ENCODE data around the gene SACM1L. TPM values are rescaled to one million over a fixed set of nuclear protein-coding genes. Genes with fewer than 3 reads are reported as not detected.

The SACM1L gene
- total RNA-seq, 1 donor from 2014 or later: 34.5 TPM

GRCh38 chr3:45772341-45773035 is 83.3 kb downstream of the SACM1L start:
- H3K36me3 Mint-ChIP-seq (ENCODE audit: low read depth): peaks cover 1% of the 10 kb centered on the region
- H3K4me3 Mint-ChIP-seq (ENCODE audit: unreplicated experiment): no peak overlapping the region
- H3K9me3 Mint-ChIP-seq (ENCODE audit: low read depth): peaks cover 5% of the 10 kb centered on the region
- H3K27ac Mint-ChIP-seq (ENCODE audit: unreplicated experiment): no peak overlapping the region
- peaks cover 56% of the 10 kb centered on the region for H3K27me3 Mint-ChIP-seq (ENCODE audit: low read depth)
- no peaks in the 10 kb centered on the region for H3K4me1 Mint-ChIP-seq (ENCODE audit: low read depth)
- no peak for DNase-seq (ENCODE audit: low spot score)
- TF ChIP-seq, protein P1, sequence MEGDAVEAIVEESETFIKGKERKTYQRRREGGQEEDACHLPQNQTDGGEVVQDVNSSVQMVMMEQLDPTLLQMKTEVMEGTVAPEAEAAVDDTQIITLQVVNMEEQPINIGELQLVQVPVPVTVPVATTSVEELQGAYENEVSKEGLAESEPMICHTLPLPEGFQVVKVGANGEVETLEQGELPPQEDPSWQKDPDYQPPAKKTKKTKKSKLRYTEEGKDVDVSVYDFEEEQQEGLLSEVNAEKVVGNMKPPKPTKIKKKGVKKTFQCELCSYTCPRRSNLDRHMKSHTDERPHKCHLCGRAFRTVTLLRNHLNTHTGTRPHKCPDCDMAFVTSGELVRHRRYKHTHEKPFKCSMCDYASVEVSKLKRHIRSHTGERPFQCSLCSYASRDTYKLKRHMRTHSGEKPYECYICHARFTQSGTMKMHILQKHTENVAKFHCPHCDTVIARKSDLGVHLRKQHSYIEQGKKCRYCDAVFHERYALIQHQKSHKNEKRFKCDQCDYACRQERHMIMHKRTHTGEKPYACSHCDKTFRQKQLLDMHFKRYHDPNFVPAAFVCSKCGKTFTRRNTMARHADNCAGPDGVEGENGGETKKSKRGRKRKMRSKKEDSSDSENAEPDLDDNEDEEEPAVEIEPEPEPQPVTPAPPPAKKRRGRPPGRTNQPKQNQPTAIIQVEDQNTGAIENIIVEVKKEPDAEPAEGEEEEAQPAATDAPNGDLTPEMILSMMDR (IDR thresholded peaks at IDR 0.05): no peak

DNA sequence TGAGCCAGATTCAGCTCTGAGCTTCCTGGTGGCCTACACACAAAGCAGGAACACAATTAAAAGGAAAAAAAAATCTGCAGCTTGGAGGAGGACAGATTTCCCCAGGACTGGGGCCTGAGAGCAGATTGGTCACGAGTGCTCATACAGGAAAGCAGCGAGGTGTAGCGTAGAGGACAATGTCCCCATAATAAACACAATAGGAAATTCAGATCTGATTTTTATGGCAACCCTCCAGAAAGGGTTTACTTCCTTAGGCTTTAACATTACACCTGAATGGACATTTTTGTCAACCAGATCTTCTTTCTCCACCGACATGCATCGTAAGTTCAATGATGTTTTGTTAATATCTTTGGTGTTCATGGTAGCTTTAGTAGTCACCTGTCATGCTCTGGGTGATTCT is 83.9 kb downstream of the SACM1L start:
- no peaks in the 10 kb centered on the region for H3K36me3 Mint-ChIP-seq (ENCODE audit: low read depth)
- no peaks in the 10 kb centered on the region for H3K9me3 Mint-ChIP-seq (ENCODE audit: low read depth)
- no peak overlapping the region for H3K4me3 Mint-ChIP-seq (ENCODE audit: unreplicated experiment)
- H3K27ac Mint-ChIP-seq (ENCODE audit: unreplicated experiment): no peak overlapping the region
- TF ChIP-seq, protein P1 (IDR thresholded peaks at IDR 0.05): no peak
- DNase-seq (ENCODE audit: low spot score): no peak
- peaks cover 50% of the 10 kb centered on the region for H3K27me3 Mint-ChIP-seq (ENCODE audit: low read depth)
- no peaks in the 10 kb centered on the region for H3K4me1 Mint-ChIP-seq (ENCODE audit: low read depth)

- no peaks in the 10 kb centered on the region for H3K4me1 Mint-ChIP-seq (ENCODE audit: low read depth)
- no peak for DNase-seq (ENCODE audit: low spot score)
- H3K36me3 Mint-ChIP-seq (ENCODE audit: low read depth): no peaks in the 10 kb centered on the region
- peaks cover 44% of the 10 kb centered on the region for H3K27me3 Mint-ChIP-seq (ENCODE audit: low read depth)
- H3K4me3 Mint-ChIP-seq (ENCODE audit: unreplicated experiment): no peak overlapping the region
- TF ChIP-seq, protein P1 (IDR thresholded peaks at IDR 0.05): no peak
- no peak overlapping the region for H3K27ac Mint-ChIP-seq (ENCODE audit: unreplicated experiment)
- H3K9me3 Mint-ChIP-seq (ENCODE audit: low read depth): no peaks in the 10 kb centered on the region
Measured at GRCh38 chr3:45773714-45774449, 84.7 kb downstream of the SACM1L start.

DNA sequence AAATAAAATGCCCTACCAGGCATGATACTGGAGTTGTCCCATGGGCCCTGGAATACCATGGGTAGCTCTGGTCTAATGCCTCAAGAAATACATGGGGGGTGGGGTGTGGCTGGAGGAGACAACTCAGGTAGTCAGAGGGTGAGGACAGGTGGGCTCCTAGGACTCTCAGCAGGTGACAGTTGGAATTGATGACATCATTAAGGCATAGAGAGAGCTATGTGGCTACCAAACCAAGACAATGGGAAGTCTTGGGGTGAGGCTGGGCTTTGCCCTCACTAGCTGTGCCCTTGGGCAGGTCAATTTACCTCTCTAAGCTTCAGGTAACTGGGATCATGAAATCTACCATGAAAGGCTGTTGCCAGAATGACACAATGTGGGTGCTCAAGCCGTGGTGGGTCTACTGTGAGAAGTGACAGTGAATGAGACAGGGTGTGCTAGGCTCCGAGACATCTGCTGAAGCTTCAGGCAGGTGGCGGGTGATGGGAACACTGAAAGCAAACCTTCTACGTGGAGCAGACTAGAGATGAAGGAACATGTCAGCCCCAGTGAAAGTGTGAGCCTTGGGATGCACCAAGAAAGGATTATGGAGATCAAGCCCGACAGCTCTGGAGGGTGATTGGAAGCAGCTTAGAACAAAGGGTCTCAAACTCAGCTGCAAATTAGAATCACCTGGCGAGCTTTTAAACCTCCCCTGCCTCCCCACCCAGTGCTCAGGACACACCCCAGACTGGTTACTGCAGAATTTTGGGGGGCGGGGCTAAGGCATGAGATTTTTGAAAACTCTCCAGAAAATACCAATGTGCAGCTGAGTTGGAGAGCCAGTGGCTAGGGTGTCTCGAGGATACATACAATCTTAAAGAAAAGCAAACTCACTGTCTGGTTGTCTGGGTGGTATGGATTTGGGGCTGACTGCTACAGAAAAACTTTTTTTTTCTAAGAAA is 85.7 kb downstream of the SACM1L start:
- no peak overlapping the region for H3K27ac Mint-ChIP-seq (ENCODE audit: unreplicated experiment)
- TF ChIP-seq, protein P1 (IDR thresholded peaks at IDR 0.05): no peak
- no peaks in the 10 kb centered on the region for H3K9me3 Mint-ChIP-seq (ENCODE audit: low read depth)
- no peaks in the 10 kb centered on the region for H3K4me1 Mint-ChIP-seq (ENCODE audit: low read depth)
- H3K4me3 Mint-ChIP-seq (ENCODE audit: unreplicated experiment): no peak overlapping the region
- H3K36me3 Mint-ChIP-seq (ENCODE audit: low read depth): no peaks in the 10 kb centered on the region
- DNase-seq (ENCODE audit: low spot score): no peak
- H3K27me3 Mint-ChIP-seq (ENCODE audit: low read depth): peaks cover 42% of the 10 kb centered on the region

Data from chondrocyte (in vitro differentiated cells).